ENCODE results near the gene ITGAD.

DNA sequence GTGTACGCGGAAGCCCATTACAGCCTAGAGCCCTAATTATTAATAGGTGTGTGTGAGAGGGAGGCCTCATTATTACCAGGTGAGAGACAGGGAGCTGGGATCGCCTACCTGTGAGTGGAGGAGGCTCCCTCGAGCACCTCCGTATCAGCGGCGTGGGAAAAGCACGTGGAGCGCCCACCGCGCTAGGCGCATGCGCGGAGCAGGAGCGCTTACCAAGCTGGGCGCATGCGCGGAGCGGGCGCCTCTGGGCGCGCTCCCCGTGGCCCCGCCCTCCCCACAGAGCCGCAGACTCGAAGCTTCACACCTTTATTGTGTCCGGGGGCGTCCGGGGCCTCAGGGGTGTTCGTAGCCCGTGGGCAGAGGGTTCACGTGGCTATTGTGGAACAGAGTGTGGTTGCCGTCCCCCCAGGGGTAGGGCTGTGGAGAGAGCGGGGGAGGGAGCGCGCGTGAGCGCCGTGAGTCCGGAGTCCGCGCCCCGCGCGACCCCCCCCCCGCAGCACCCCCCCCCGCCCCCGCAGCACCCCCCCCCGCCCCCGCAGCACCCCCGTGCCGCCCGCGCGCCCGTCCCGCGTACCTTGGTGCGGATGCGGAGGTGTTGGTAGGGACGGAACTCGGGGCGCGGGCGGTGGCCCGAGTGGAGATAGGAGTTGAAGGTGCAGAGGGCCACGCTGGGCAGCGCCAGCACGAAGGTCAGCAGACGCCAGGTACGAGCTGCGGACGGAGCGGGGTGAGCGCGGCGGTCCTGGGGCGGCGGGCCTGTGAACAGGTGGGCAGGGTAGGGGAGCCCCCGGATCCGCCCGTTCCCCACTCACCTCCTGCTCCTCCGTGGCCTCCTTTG, 34.5 kb downstream of the ITGAD start:
- TF ChIP-seq, protein P1, sequence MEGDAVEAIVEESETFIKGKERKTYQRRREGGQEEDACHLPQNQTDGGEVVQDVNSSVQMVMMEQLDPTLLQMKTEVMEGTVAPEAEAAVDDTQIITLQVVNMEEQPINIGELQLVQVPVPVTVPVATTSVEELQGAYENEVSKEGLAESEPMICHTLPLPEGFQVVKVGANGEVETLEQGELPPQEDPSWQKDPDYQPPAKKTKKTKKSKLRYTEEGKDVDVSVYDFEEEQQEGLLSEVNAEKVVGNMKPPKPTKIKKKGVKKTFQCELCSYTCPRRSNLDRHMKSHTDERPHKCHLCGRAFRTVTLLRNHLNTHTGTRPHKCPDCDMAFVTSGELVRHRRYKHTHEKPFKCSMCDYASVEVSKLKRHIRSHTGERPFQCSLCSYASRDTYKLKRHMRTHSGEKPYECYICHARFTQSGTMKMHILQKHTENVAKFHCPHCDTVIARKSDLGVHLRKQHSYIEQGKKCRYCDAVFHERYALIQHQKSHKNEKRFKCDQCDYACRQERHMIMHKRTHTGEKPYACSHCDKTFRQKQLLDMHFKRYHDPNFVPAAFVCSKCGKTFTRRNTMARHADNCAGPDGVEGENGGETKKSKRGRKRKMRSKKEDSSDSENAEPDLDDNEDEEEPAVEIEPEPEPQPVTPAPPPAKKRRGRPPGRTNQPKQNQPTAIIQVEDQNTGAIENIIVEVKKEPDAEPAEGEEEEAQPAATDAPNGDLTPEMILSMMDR (IDR thresholded peaks at IDR 0.05): no peak
- no peak for TF ChIP-seq POLR2A (IDR thresholded peaks at IDR 0.05)
- TF ChIP-seq POLR2AphosphoS5 (IDR thresholded peaks at IDR 0.05; ENCODE audit: insufficient read depth in 1 of 2, low read depth in 1 of 2): no peak
